Tibial nerve (tissue), 3 donors: Measurements from ENCODE around the gene LSS.

ENCODE experiments used
- POLR2A ChIP-seq, 2 donors: fragments of 450-650 bp; IDR thresholded peaks; one replicate each; pipeline ENCODE4 v1.6.1; 2017; ENCODE audit warnings: antibody characterized with exemption in 2 of 2, mild to moderate bottlenecking in 2 of 2, moderate library complexity in 2 of 2
- TF ChIP-seq, protein P1 (sequence below), 5 experiments: fragments of 200-600 bp in 3 of 5; fragments of 450-650 bp in 2 of 5; sonication (generic) in 3 of 5; IDR thresholded peaks; one replicate each; pipeline ENCODE4 v1.5.1; 2016 to 2019; ENCODE audit warnings: antibody characterized with exemption in 5 of 5, mild to moderate bottlenecking in 3 of 5, moderate library complexity in 2 of 5

DNA sequence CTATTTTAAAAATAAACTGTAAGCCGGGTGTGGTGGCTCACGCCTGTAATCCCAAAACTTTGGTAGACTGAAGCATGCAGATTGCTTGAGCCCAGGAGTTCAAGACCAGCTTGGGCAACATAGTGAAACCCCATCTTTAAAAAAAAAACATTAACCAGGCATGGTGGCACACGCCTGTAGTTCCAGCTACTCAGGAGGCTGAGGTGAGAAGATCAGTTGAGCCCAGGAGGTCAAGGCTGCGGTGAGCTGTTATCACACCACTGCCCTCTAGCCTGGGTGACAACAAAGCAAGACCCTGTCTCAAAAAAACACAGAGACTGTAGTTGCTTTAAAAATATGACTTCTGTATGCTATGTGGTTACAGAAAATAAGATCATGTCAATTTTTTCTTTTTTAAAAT lies 24.3 kb upstream of the LSS start:
- TF ChIP-seq, protein P1, sequence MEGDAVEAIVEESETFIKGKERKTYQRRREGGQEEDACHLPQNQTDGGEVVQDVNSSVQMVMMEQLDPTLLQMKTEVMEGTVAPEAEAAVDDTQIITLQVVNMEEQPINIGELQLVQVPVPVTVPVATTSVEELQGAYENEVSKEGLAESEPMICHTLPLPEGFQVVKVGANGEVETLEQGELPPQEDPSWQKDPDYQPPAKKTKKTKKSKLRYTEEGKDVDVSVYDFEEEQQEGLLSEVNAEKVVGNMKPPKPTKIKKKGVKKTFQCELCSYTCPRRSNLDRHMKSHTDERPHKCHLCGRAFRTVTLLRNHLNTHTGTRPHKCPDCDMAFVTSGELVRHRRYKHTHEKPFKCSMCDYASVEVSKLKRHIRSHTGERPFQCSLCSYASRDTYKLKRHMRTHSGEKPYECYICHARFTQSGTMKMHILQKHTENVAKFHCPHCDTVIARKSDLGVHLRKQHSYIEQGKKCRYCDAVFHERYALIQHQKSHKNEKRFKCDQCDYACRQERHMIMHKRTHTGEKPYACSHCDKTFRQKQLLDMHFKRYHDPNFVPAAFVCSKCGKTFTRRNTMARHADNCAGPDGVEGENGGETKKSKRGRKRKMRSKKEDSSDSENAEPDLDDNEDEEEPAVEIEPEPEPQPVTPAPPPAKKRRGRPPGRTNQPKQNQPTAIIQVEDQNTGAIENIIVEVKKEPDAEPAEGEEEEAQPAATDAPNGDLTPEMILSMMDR (IDR thresholded peaks at IDR 0.05), result no peak
- TF ChIP-seq POLR2A (IDR thresholded peaks at IDR 0.05), result no peak
